Activated CD4-positive, alpha-beta T cell treated with anti-CD3 and anti-CD28 coated beads for 4 hours (primary cell): ENCODE results near the gene SCLY.

Experiments
- DNase-seq, 2 donors: peaks; one replicate each; pipeline ENCODE4 v3.0.0-alpha.2; 2020

SCLY gene

DNA sequence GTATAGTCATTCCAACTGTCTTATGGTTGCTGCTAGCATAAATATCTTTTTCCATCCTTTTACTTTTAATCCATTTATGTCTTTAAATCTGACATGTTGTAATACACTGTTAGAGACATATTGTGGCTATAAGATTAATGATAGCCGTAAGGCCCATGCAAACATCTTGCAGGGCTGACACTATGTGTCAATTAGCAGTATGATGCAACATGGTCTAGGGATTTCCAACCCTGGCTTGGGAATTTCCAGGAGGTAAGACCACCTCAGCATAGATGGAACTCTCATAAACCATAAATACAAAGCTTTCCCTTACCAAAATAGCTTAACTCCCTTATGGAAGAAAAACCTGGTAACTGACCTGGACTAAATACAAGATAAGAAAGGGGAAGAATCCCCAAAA is 16.5 kb downstream of the SCLY start:
- no peak for DNase-seq

DNA sequence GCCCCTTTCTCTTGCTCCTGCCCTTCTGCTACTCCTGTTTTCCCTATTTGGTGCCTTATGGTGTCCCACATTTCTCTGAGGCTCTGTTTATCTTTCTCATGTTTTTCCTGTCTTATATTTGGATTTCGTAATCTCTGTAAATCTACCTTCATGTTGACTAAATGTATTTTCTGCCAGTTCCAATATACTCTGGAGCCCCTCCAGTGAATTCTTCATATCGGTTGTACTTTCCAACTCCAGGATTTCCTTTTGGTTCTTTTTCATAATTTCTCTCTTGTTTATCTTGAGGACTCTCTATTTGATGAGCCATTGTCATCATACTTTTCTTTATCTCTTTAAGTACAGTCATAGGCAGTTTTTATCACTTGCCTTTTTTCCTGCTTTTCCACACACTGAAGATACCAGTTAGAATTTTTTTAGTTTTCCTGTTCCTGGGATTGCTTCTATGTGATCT is 19.1 kb downstream of the SCLY start:
- no peak for DNase-seq

DNA sequence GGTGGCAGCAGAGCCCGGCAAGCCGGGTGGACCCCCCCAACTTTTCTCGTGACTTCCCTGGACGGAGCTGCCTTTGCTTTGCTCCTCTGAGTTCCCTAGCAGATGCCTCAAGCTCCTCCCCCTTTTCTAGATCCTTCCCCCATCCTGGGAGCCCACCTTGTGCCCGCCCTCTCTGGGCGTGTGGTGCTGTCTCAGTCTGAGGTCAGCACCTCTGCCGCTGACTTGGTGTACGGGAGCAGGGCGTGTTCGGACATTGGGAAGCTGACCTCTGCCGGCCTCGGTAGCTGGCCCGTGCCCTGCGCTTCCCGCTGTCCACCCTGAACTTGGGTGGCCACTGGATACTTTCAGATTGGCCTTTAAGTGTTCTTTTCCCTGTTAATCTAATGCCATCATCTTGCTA is 19.7 kb downstream of the SCLY start:
- DNase-seq = no peak

DNA sequence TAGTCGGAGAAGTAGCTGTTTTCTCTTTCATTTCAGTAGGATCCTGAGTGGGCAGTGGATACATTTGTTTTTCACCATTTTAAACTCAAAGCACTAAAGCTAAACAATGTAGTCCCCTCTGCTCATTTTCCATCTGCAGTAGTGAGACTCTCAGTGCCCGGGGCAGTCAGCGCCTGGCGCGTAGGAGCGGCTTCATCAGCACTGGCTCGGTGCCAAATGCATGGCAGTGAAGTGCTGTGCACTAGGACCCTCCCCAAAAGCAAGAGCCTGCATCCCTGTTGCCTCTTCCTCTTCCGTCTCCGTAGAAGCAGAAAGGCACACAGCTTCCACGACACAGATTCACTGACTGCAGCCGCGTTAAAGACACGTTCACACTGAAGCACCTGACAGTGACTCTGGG is 20.3 kb downstream of the SCLY start:
- DNase-seq = no peak

DNA sequence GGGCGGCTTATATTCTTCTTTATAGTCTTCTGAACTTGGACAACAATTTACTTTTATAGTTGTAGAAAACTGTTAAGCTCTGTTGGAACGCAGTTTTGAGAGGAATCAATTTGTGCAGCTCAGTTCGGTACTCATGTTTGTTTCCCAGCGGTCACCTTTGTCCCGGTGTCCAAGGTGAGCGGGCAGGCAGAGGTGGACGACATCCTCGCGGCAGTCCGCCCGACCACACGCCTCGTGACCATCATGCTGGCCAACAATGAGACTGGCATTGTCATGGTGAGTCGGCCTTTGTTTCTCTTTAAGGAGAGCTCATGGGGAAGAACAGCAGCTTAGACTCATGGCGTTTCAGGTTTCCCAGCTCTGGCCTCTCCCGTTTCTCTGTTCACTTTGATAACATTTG is 20.8 kb downstream of the SCLY start:
- DNase-seq = no peak

DNA sequence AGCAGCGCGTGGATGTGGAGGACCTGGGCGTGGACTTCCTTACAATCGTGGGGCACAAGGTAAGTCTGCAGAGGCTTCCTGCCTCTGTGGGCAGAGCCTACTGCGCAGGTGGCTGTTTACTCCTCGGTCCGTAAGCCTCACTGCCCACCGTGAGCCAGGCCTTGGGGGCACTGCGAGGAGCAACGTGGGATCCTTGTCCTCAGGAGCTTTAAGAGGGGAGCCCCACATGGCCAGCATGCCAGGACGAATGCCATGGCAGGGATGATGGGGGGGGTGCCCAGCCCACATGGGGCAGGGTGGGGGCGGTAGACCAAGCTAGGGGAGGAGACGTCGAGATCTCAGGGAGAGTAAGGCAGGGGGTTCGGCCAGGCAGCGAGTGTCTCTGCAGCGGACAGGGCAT is 21.4 kb downstream of the SCLY start:
- no peak for DNase-seq

DNA sequence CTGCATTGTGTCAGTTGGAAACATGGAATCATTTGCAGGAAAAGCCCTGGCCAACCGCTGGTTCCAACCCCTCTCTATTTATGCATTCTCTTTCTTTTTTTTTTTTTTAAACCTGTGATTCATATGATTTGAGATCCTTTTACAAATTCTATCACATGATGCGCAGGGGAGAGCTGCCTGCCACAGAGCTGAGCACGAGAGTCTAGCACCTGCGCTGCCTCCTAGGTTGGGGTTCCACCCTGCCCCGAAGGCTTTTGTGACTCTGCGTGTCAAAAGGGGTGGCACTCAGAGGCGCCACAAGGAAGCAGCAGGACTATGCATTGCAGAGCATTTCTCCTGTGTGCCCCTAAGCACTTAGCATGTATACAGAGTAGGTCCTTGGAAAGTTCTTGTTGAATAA is 22.0 kb downstream of the SCLY start:
- DNase-seq = no peak

DNA sequence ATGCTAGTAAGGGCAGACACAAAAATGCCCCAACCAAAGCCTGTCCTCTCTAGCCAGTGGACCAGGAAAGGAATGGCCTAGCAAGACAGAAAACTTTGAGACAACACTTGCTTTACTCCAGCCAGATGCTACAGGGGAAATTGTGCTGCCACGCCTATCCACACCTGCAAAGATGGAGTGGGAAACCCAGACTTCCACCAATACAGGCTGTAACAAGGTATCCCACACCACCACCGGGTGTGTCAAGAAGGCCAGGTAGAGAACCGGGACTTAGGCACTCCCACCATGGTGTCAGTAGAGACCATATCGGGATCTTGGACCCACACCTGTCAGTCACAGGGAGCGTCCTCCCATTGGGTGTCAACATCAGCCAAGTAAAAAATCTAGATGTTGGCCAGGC is 23.1 kb downstream of the SCLY start:
- DNase-seq = no peak

DNA sequence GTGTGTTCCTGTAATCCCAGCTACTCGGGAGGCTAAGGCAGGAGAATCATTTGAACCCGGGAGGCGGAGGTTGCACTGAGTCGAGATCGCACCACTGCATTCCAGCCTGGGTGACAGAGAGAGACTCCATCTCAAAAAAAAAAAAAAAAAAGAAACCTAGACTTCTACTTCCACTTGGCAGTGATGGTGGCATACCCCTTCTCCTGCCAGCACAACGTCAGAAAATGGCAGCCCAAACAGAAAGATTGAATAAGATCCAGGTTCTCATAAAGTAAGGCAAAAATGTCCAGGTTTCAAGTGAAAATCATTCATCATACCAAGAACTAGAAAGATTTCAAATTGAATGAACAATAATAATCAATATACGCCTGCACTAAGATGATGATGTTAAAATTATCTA is 24.0 kb downstream of the SCLY start:
- no peak for DNase-seq

DNA sequence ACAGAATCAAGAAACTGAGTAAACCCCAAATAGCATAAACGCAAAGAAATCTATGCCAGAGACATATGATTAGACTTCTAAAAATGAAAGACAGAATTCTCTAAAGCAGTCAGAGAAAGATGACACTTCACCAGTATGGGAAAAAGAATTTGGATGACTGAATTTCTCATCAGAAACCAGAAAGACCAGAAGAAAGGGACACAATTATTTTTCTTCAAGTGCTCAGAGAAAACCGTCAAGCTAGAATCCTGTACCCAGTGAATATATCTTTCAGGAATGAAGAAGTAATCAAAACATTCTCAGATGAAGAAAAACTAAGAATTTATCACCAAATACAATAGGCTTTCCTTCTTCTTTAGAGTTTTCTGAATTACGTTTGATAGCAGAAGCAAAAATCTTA is 25.1 kb downstream of the SCLY start:
- DNase-seq = no peak

DNA sequence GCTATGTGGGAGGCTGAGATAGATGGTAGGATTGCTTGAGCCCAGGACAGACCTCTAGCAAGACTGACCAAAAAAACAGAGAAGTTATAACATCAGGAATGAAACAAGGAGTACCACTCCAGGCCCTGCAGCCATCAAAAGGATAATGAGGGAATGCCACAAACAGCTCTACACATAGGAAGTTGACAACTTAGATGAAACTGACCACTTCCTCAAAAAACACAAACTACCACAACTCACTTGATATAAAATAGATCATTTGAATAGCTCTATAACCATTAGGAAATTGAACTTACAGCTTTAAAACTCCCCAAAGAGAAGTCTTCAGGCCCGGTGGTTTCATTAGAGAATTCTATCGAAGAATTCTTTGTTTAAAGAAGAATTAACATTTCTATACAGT is 26.4 kb downstream of the SCLY start:
- DNase-seq = no peak

DNA sequence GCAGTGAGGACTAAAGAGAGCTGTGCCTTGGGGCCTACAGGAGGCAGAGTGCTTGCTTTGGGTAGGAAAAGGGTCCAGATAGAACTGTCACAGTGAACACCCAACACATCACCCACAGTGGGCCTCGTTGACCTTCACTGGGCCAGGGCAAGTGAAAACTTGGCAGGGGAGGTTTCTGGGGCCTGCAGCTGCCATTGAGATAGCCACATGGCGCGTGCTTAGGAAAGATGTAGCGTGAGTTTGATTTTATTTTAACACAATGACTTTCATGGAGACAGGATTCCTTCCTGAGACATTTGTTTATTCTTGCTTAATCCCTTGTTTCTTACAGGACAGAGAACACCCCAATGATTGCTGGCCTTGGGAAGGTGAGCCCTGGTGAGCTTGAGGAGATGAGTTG is 30.1 kb downstream of the SCLY start:
- DNase-seq = no peak

DNA sequence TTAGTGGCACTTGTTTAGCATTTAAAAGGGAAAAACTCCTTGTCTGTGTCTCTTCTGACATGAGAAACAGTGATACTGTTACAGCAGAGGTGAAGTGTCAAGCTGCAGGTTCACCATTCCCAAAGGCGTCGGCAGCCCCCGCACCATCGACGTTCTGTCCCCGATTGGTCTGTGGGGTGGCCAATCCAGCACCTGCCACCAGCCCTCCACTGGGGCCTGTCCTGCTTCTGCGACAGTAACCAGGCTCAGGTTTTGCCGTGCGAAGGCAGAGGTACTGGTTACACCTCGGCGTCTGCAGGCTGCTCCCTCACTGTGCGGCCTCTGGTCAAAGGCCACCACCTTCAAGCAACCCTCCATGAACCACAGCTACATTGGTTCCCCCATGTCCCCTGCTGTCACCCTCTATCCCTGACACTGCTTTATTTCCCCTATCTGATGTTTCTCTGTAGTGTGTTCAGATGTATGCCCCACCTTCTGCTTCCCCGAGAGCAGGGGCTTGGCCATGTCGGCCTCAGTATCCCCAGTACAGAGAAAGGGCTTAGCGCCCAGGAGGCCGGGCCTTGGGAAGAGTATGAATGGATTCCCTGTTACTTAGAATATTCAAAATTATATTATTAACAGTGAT is 30.7 kb downstream of the SCLY start:
- no peak for DNase-seq

DNA sequence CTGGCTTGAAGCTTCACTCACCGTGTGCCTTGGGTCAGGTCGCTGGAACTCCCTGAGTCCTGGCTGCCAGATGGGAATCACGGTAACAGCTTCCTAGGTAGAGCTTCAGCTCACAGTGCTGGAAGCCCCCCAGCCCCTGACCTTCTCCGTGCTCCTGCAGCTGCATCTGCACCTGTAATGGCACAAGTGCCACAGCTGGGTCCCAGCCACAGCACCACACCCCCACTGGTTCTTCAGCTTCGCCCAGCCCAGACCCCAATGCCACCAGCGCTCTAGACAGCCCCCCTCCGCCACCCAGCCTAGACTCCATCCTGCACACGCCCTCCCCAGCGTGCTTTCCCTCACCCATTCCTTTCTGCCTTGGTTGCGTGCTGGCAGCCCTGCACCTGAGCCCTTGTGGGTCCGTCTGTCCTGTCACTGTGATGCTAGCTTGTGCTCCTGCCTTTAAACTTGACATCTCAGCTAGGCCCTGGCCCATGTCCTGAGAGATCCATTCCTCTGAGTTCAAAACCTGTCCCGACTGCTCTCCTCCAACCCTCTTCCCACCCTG is 31.8 kb downstream of the SCLY start:
- DNase-seq = no peak

DNA sequence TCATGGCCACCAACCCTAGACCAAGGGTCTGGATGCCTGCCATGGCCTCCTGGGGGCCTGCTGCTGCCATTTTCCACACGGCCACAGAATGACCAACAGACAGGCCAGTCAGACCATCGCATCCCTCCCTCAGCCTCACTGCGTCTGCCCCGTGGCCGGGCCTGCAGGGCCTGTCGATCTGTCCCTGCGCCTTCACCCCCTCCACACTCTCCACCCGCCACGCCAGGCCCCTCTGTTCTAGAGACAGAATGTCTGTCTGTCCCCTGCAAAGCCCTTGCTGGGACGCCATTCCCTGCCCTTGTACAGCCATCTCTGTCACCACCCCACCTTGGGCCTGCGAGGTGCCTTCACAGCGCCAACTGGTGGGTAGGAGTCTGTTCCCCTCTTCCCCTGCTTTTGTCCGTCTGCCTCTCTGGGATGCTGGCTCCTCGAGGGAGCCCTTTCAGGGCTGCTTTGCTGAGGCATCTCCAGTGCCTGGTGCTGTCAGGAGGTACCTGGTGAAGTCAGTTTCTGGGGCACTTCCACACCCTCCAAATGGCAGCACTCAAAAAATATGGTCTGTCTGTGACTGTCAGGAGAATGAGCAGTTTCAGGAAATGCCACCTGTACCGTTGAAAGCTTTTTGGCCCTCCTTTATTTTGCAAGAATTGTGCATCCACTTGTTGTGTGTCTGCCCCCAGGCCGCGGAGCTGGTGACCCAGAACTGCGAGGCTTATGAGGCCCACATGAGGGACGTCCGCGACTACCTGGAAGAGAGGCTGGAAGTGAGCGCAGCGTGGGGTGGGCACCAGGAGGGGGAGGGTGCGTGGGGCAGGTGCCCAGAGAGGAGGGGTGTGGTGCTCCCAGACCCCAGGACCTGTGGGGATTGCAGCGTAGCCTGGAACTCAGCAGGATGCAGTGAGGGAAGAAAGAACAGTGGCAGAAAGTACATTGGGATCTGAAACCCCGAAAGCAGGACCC is 32.7 kb downstream of the SCLY start:
- no peak for DNase-seq

DNA sequence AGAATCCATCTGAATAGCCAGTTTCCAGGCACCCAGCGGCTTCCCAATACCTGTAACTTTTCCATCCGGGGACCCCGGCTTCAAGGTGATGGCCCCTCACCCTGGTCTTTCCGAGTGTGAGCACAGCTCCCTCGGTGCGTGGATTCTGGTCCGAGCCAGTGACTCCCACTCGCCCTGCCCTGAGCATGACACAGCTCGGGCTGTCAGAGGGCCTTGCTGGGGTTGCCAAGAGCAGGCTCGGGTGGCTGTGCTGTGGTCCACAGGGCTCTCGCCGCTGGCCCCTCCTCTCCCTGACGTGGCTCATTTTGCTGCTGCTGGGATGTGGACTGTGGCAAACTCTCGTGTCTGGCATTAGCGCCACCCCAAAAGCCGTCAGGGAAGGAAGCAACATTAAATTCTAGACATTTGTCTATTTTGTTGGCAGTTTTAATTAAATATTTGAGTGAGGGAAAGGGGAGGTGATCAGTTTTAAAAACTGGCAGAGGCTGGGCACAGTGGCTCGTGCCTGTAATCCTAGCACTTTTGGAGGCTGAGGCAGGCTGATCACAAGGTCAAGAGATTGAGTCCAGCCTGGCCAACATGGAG is 33.7 kb downstream of the SCLY start:
- DNase-seq = no peak

DNA sequence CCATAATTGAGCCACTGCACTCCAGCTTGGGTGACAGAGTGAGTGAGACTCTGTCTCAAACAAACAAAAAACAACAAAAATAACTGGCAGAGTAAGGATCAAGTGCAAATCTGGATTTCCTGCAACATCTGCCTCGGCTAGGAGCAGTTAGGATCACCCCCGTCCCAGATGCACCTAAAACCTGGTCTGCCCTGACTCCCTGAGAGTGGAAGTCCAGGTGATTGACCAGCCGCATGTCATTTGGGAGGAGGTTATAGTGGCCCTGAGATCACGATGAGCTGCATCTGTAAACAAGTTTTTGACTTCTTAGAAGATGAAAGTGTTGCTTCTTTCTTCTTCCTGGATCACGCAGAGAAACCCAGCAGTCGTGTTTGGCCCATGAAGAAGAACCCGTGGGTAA is 34.3 kb downstream of the SCLY start:
- no peak for DNase-seq

DNA sequence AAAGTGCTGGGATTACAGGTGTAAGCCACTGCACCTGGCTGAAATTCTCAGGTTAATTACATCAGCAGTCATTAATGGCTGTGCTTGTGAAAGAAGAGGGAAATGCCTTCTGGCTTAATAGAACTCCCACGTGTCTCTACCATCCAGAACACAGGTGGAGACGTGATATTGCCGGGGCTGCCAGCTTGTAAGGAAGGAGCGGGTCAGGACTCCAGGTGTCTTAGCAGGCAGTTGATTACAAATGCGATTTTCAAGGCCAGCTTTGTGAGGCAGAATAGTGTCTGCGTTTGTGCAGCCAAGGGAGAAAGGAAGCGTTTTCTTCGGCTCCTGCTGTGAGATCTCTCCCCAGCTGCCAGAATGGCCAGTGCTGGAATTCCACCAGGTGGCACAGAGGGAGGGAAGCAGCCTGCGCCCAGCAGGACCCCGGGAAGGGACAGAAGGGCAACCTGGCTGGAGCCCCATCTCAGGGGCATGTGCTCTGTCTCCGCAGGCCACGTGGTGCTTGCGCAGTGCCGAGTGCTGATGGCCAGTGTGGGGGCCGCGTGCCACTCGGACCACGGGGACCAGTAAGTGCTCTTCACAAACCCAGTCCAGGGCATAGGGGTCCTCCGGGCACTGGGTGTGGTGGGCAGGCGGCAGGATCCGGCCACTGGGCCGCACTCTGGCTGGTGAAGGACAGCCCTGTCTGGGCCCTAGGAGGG is 35.7 kb downstream of the SCLY start:
- no peak for DNase-seq

DNA sequence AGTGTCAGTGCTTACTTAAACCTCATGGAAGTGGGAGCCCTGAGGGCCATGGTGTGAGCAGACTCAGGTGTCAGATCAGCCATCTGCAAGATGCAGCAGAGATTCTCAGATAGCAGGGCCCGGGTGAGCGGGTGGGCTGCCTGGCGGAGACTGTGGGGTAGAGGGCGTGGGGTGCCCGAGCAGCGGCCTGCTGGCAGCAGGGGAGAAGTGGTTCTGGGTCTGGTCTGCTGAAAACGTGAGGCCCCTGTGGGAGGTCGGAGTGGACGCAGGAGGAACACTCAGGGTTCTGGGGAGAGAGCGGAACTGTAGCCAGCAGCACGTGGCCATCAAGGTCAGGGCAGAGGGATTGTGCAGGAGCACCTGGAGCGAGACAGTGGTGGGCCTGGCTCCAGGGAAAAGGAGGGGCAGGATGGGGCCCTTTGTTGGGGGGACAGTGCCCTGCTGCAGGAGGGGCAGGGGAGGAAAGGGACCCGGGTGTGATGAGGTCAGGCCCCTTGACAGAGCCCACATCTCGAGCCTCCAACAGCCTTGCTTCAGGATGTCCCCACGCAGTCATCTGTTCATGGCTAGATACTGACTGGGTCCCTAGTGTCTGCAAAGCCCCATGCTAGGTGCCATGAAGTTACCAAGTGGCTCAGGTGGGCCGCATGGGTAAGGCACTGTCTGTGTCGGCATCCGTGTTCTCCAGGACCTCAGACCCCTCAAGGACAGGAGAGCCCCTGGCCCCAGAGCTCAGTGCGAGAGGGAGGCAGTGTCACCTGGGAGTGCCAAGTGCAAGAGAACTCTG is 36.6 kb downstream of the SCLY start:
- DNase-seq = no peak

DNA sequence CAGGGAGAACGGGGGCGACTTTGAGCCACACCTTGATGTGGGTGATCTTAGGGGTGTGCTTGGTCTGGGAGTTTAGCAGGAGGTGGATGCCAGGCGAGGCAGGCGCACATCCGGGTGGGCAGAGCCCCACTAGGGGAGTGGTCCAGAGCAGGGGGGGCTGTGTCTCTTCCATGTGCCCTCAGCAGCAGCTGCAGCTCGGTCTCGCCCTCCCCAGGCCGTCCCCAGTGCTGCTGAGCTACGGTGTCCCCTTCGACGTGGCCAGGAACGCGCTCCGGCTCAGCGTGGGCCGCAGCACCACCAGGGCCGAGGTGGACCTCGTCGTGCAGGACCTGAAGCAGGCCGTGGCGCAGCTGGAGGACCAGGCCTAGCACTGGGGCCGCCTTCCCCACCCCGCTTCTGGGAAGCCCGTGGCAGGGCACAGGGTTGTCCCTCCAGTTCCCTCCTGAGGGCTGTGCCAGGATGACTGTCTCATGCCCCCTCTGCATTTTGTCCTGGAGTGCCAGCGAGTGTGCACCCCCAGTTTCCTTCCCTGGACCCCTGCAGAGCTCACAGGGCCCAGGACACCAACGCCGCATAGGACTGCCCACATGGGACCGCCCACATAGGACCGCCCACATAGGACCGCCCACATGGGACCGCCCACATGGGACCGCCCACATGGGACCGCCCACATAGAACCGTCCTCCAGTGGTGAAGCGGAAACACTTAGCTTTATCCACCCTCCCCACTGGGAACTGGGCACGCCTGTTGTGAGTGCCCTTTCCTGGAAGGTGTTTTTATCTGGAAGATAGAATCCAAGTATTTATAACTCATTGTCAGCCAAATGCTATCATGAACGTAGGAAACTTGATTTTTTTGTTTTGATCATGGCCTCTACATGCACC is 37.4 kb downstream of the SCLY start:
- DNase-seq = peak in 1 of 2 donors; percentile 23
